A549 (cell line): ENCODE results near the gene CCNB2. TPM values are rescaled to one million over a fixed set of nuclear protein-coding genes. Genes with fewer than 3 reads are reported as not detected.

Source experiments
- ATAC-seq, 2 experiments: fragments of 200-7000 bp in 1 of 2; fragments of >200 bp in 1 of 2; cut with Nextera tagmentation in 1 of 2; cut with Tn5 transposase in 1 of 2; 3 replicates each; pipeline versions ENCODE4 v1.8.0 to v1.9.1; 2018 to 2020; ENCODE audit warnings: mild to moderate bottlenecking in 1 of 2, moderate library complexity in 1 of 2
- CTCF ChIA-PET: fragments of 300-600 bp; sonication (Branson Sonifier 250); formaldehyde crosslinking; extraction: SDS; loops from one replicate; lab custom pipeline; 2021; ENCODE audit warnings: antibody characterized with exemption, inconsistent platforms; lab: Yijun Ruan, JAX
- POLR2A ChIA-PET: fragments of 350-600 bp; formaldehyde crosslinking; extraction: SDS; loops from one replicate; lab custom pipeline; 2021; ENCODE audit warnings: antibody characterized with exemption, inconsistent platforms; lab: Yijun Ruan, JAX
- DNase-seq, 2 experiments: peaks; one replicate each; pipeline versions ENCODE4 v3.0.0 to v3.0.0-alpha.2; 2011 to 2016; ENCODE audit warnings: low read depth in 1 of 2, low spot score in 1 of 2
- FAIRE-seq: peaks from 2 replicates; lab custom pipeline; 2011; peaks lifted over from hg19 to GRCh38; lab: Jason Lieb, UNC
- H3K27ac ChIP-seq, 2 experiments: fragments of >200 bp; sonication (Bioruptor Twin); formaldehyde crosslinking; 3 replicates each; pipeline ENCODE4 v1.5.1; 2016 to 2017
- H3K4me1 ChIP-seq: fragments of >200 bp; sonication (Bioruptor Twin); formaldehyde crosslinking; 3 replicates; pipeline ENCODE4 v1.6.1; 2016
- H3K4me2 ChIP-seq: fragments of >200 bp; sonication (Bioruptor Twin); formaldehyde crosslinking; 3 replicates; pipeline ENCODE4 v1.6.1; 2016
- H3K4me3 ChIP-seq: fragments of >200 bp; sonication (Bioruptor Twin); formaldehyde crosslinking; 3 replicates; pipeline ENCODE4 v1.5.1; 2016
- H3K9me3 ChIP-seq: fragments of >200 bp; sonication (Bioruptor Twin); formaldehyde crosslinking; 3 replicates; pipeline ENCODE4 v1.6.1; 2016
- BHLHE40 ChIP-seq: IDR thresholded peaks from 2 replicates; pipeline ENCODE4 v1.6.1; 2012; ENCODE audit warnings: low read depth, low read length, inconsistent platforms
- EHMT2 ChIP-seq: fragments of 200-600 bp; sonication (generic); IDR thresholded peaks from 2 replicates; pipeline ENCODE4 v1.6.1; 2016; ENCODE audit warnings: antibody characterized with exemption, low read depth, mild to moderate bottlenecking, moderate library complexity
- ESRRA ChIP-seq: fragments of 150-350 bp; IDR thresholded peaks from 2 replicates; pipeline ENCODE4 v1.6.1; 2014; ENCODE audit warnings: mild to moderate bottlenecking, low read length, borderline replicate concordance
- FOSL2 ChIP-seq, 2 experiments: fragments of 450-650 bp in 1 of 2; fragments of >200 bp in 1 of 2; sonication (Bioruptor Twin) in 1 of 2; formaldehyde crosslinking; IDR thresholded peaks; 2 replicates each; pipeline versions ENCODE4 v1.5.0 to v1.6.1; 2016 to 2020; ENCODE audit warnings: mild to moderate bottlenecking in 1 of 2, moderate library complexity in 1 of 2
- FOXS1 ChIP-seq: fragments of 250-450 bp; sonication (Bioruptor Pico); IDR thresholded peaks from 2 replicates; pipeline ENCODE4 v1.5.0; 2020; ENCODE audit warnings: mild to moderate bottlenecking, moderate library complexity
- HOXA7 ChIP-seq: fragments of 250-450 bp; sonication (Bioruptor Pico); IDR thresholded peaks from 2 replicates; pipeline ENCODE4 v1.5.0; 2020; ENCODE audit warnings: mild to moderate bottlenecking, moderate library complexity
- HOXB5 ChIP-seq: fragments of 250-450 bp; sonication (Bioruptor Pico); IDR thresholded peaks from 2 replicates; pipeline ENCODE4 v1.5.0; 2020; ENCODE audit warnings: mild to moderate bottlenecking, moderate library complexity
- JUNB ChIP-seq: fragments of >200 bp; sonication (Bioruptor Twin); formaldehyde crosslinking; IDR thresholded peaks from 2 replicates; pipeline ENCODE4 v1.6.1; 2016
- KDM5A ChIP-seq: fragments of 200-600 bp; sonication (generic); IDR thresholded peaks from 2 replicates; pipeline ENCODE4 v1.6.1; 2016; ENCODE audit warnings: antibody characterized with exemption, mild to moderate bottlenecking
- MYC ChIP-seq: IDR thresholded peaks from 2 replicates; pipeline ENCODE4 v1.6.1; 2012; ENCODE audit warnings: mild to moderate bottlenecking, inconsistent platforms, low read length, improper control_type of control experiment, borderline replicate concordance
- NFE2L2 ChIP-seq: fragments of 150-350 bp; conservative IDR thresholded peaks from 2 replicates; pipeline ENCODE4 v1.6.1; 2014; ENCODE audit warnings: low read length
- POLR2A ChIP-seq: IDR thresholded peaks from 2 replicates; pipeline ENCODE4 v1.6.1; 2012; ENCODE audit warnings: mild to moderate bottlenecking, low read length
- RCOR1 ChIP-seq: fragments of 150-350 bp; IDR thresholded peaks from 2 replicates; pipeline ENCODE4 v1.6.1; 2014; ENCODE audit warnings: antibody characterized with exemption, low read length, low read depth
- RFX5 ChIP-seq: fragments of 450-650 bp; IDR thresholded peaks from 2 replicates; pipeline ENCODE4 v1.7.1; 2014; ENCODE audit warnings: antibody characterized with exemption, mild to moderate bottlenecking, moderate library complexity
- RNF2 ChIP-seq: fragments of 200-600 bp; sonication (generic); IDR thresholded peaks from 2 replicates; pipeline ENCODE4 v1.6.1; 2016; ENCODE audit warnings: low read depth, mild to moderate bottlenecking, antibody characterized with exemption, moderate library complexity, borderline replicate concordance
- ZNF302 ChIP-seq: fragments of 250-450 bp; sonication (Bioruptor Pico); IDR thresholded peaks from 2 replicates; pipeline ENCODE4 v1.9.0; 2021; ENCODE audit warnings: inconsistent platforms, mild to moderate bottlenecking, moderate library complexity
- ZSCAN20 ChIP-seq: fragments of 250-450 bp; sonication (Bioruptor Pico); IDR thresholded peaks from 2 replicates; pipeline ENCODE4 v1.8.0; 2022; ENCODE audit warnings: mild to moderate bottlenecking, moderate library complexity
- WGBS: methylation state at CpG from one replicate; pipeline ENCODE4 v1.1.6; 2017; ENCODE audit errors: missing lambda C conversion rate; 5-methylcytosine and 5-hydroxymethylcytosine counted together
- polyA plus RNA-seq, 4 experiments: library from polyadenylated mRNA; depleted of rRNA in 3 of 4; stranded (reverse); fragments of >200 nt; fragmentation: RNase III in 1 of 4; extraction: RNeasy Plus Mini Kit Qiagen cat#74134 plus additional on column Dnase treatment in 1 of 4; gene quantifications; 2 replicates in 3 of 4; 3 replicates in 1 of 4; pipeline ENCODE4 v1.2.3, GENCODE V29; 2011 to 2017
- TF ChIP-seq, protein P1 (sequence below): IDR thresholded peaks from 2 replicates; pipeline ENCODE4 v1.6.1; 2012
- TF ChIP-seq, protein P2 (sequence below): fragments of 250-450 bp; sonication (Bioruptor Pico); IDR thresholded peaks from 2 replicates; pipeline ENCODE4 v1.5.0; 2021; ENCODE audit warnings: mild to moderate bottlenecking, moderate library complexity, borderline replicate concordance
- TF ChIP-seq, protein P3 (sequence below): IDR thresholded peaks from 2 replicates; pipeline ENCODE4 v1.6.1; 2012; ENCODE audit warnings: low read depth, borderline replicate concordance
- TF ChIP-seq, protein P4 (sequence below): fragments of >200 bp; sonication (Bioruptor Twin); formaldehyde crosslinking; IDR thresholded peaks from 3 replicates; pipeline ENCODE4 v1.6.1; 2016
- TF ChIP-seq, protein P5 (sequence below): fragments of >200 bp; sonication (Bioruptor Twin); formaldehyde crosslinking; IDR thresholded peaks from 2 replicates; pipeline ENCODE4 v1.6.1; 2016

The CCNB2 gene
- polyA plus RNA-seq, 2 of the 4 experiments (the other 2 are of a cell fraction), result 91.1 to 144 TPM

DNA sequence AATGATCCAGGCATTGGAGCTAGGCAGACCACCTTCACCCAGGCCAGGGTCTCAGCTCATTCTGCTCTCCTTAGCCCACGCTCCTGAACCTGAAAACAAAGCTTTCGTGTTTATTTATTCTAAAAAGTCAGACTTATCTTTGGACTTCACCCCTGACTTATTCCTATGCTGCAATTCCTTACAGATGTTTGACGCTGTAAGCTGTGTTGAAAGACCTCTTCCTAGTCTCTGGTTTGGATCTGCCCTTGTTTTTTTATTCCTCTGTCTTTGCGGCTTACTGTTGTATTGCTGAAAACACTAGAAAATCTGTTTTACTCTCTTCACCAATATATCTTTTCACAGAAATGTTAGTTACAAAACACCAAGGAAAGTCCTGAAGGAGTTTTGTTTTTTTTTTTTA, 61.2 kb downstream of the CCNB2 start:
- no peak for DNase-seq
- H3K27ac ChIP-seq, result peak overlapping the region; percentile 60 to 71
- no peak overlapping the region for H3K4me3 ChIP-seq
- H3K4me2 ChIP-seq, result no peak overlapping the region
- H3K4me1 ChIP-seq, result peaks cover 44% of the 10 kb centered on the region
- ChIA-PET CTCF (interaction anchor here (0.7 to 4.5 kb wide), 12 partner anchors 9 to 367 kb away, joined by 3 to 17 read pairs (median 3); no protein-coding TSS in a partner anchor), POLR2A (no interaction called here)
- no peak for TF ChIP-seq FOSL2 (IDR thresholded peaks at IDR 0.05)
- TF ChIP-seq FOSL2 (CRISPR knock-in tag; IDR thresholded peaks at IDR 0.05), result no peak
- no peak for TF ChIP-seq POLR2A
- no peak for TF ChIP-seq EHMT2
- TF ChIP-seq RNF2, result no peak
- TF ChIP-seq, protein P1, sequence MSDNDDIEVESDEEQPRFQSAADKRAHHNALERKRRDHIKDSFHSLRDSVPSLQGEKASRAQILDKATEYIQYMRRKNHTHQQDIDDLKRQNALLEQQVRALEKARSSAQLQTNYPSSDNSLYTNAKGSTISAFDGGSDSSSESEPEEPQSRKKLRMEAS, result no peak
- no peak for TF ChIP-seq ESRRA
- TF ChIP-seq, protein P2, sequence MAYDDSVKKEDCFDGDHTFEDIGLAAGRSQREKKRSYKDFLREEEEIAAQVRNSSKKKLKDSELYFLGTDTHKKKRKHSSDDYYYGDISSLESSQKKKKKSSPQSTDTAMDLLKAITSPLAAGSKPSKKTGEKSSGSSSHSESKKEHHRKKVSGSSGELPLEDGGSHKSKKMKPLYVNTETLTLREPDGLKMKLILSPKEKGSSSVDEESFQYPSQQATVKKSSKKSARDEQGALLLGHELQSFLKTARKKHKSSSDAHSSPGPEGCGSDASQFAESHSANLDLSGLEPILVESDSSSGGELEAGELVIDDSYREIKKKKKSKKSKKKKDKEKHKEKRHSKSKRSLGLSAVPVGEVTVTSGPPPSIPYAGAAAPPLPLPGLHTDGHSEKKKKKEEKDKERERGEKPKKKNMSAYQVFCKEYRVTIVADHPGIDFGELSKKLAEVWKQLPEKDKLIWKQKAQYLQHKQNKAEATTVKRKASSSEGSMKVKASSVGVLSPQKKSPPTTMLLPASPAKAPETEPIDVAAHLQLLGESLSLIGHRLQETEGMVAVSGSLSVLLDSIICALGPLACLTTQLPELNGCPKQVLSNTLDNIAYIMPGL (CRISPR knock-in tag), result no peak
- TF ChIP-seq, protein P3, sequence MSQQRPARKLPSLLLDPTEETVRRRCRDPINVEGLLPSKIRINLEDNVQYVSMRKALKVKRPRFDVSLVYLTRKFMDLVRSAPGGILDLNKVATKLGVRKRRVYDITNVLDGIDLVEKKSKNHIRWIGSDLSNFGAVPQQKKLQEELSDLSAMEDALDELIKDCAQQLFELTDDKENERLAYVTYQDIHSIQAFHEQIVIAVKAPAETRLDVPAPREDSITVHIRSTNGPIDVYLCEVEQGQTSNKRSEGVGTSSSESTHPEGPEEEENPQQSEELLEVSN, result no peak
- H3K9me3 ChIP-seq, result no peaks in the 10 kb centered on the region
- ATAC-seq, result no peak
- FAIRE-seq, result no peak
- 69% methylated on average over 4 of the region's 4 CpGs for WGBS

DNA sequence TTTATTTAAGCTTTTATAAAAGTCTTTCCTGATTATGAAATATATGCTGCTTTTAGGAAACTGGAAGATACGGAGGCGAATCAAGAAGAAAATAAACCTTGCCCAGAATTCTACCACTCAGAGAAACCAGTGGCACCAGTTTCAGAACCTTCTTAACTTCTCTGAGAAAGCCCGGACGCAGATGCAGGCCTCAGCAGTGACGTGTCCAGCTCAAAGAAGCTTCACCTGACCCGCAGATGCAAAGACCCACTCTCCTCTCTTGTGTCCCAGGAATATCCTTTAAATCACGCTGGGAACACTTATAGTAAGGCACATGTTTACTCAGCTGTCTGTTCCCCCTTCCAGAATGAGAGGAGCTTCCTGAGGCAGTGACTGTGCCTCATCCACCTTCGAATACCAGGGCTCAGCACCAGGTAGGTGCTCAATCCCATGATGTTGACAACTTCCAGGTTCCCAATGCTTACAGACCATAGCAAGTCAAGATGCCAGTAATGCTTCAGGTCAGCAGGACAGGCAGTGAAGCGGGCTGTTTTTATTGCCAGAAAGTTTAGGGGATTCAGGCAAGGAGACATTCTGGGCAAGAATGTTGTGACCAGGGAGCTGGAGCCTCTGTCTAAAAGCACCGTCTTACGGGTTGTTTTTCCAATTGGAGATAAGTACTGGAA, 61.8 kb downstream of the CCNB2 start:
- no peak for ATAC-seq
- Histone ChIP-seq H3K4me3 (no peak overlapping the region), H3K4me1 (peaks cover 44% of the 10 kb centered on the region), H3K4me2 (no peak overlapping the region), H3K9me3 (no peaks in the 10 kb centered on the region), H3K27ac (peak overlapping the region; percentile 47 to 60; a peak in 4 of 6 replicates)
- no peak for FAIRE-seq
- 87% methylated on average over 11 of the region's 11 CpGs for WGBS
- no peak for TF ChIP-seq BHLHE40
- TF ChIP-seq FOXS1 (CRISPR knock-in tag), result no peak
- TF ChIP-seq ESRRA, result no peak
- TF ChIP-seq MYC, result no peak
- TF ChIP-seq KDM5A, result no peak
- TF ChIP-seq HOXA7, result no peak
- TF ChIP-seq ZNF302 (CRISPR knock-in tag), result no peak
- no peak for TF ChIP-seq ZSCAN20 (CRISPR knock-in tag)
- TF ChIP-seq, protein P4, sequence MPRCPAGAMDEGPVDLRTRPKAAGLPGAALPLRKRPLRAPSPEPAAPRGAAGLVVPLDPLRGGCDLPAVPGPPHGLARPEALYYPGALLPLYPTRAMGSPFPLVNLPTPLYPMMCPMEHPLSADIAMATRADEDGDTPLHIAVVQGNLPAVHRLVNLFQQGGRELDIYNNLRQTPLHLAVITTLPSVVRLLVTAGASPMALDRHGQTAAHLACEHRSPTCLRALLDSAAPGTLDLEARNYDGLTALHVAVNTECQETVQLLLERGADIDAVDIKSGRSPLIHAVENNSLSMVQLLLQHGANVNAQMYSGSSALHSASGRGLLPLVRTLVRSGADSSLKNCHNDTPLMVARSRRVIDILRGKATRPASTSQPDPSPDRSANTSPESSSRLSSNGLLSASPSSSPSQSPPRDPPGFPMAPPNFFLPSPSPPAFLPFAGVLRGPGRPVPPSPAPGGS, result no peak
- no peak for TF ChIP-seq NFE2L2
- TF ChIP-seq, all 56 proteins: peak for 0
- DNase-seq, result no peak
- ChIA-PET POLR2A (no interaction called here), CTCF (interaction anchor here (0.6 to 4.5 kb wide), 10 partner anchors 9 to 1840 kb away, joined by 3 to 17 read pairs (median 3); no protein-coding TSS in a partner anchor)

DNA sequence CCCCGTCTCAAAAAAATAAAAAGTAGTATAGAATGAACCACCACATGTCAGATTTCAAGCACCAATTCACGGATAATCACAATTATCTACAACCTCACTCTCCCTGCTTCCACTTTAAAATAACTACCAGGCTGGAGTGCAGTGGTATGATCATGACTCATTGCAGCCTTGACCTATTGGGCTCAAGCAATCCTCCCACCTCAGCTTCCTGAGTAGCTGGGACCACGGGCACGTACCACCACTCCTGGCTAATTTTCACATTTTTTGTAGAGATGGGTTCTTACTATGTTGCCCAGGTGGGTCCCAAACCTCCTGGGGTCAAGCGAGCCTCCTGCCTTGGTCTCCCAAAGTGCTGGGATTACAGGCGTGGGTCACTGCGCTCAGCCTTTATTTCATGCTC, 63.6 kb downstream of the CCNB2 start:
- H3K27ac ChIP-seq, result peak overlapping the region; percentile 28 to 76; a peak in 5 of 6 replicates
- ChIA-PET CTCF (interaction anchor here (0.6 to 4.9 kb wide), 5 partner anchors 14 to 325 kb away, joined by 3 to 31 read pairs (median 3); no protein-coding TSS in a partner anchor), POLR2A (no interaction called here)
- no peak overlapping the region for H3K4me3 ChIP-seq
- peak overlapping the region; percentile 22; the same call in 2 of the 3 replicates for H3K4me2 ChIP-seq
- H3K4me1 ChIP-seq, result peaks cover 44% of the 10 kb centered on the region
- WGBS, result 82% methylated on average over 7 of the region's 7 CpGs
- no peaks in the 10 kb centered on the region for H3K9me3 ChIP-seq
- ATAC-seq (0 out of 6 replicates have a peak, but pooled peaks of 1 of the 2 experiments have one; percentile 11), FAIRE-seq (no peak), DNase-seq (no peak)
- TF ChIP-seq HOXA7, result no peak
- TF ChIP-seq RFX5, result no peak
- TF ChIP-seq RCOR1, result no peak
- TF ChIP-seq, protein P5, sequence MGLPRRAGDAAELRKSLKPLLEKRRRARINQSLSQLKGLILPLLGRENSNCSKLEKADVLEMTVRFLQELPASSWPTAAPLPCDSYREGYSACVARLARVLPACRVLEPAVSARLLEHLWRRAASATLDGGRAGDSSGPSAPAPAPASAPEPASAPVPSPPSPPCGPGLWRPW, result no peak
- TF ChIP-seq JUNB, result no peak
- 0 out of 2 replicates have a peak, but pooled peaks have one; percentile 13 for TF ChIP-seq FOSL2 (IDR thresholded peaks at IDR 0.05)
- 0 out of 2 replicates have a peak, but pooled peaks have one; percentile 2 for TF ChIP-seq FOSL2 (CRISPR knock-in tag; IDR thresholded peaks at IDR 0.05)
- TF ChIP-seq HOXB5, result no peak
